HG03095 (cell line): ENCODE data around the gene PRDX5.
A peak's percentile ranks its signal among the peaks of the same experiment; 100 is the strongest.

Experiments
- ATAC-seq: cut with Tn5 transposase; IDR thresholded peaks from one replicate; pipeline ENCODE4 v1.9.1; 2021; ENCODE audit warnings: moderate library complexity; ENCODE audit not compliant: unreplicated experiment

PRDX5 gene

DNA sequence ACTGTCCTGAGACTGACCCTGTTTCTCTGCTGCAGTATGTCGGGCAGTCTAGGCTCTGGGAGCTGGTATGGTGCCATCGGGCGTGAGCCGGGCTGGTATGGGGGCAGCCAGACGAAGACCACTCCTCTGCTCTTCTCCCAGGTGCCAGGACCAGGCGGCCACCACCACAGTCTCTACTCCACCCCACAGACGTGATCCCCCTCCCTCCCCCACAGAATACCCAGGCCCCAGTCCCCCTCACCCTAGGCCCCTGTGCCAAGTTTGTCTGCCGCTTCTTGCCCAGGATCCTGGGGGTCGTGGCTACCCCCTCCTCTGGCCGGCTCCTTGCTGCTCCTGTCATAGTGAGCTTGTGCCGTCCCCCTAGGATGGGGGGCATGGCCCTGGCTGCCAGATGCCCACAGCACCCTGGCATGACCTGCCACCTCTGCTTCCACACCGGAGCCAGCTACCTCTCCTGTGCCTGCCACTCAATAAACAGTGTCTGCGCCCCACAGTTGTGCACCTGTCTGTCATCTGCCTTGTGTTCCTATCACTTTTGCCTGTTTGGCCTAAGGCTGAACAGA is 28.8 kb upstream of the PRDX5 start:
- no peak for ATAC-seq

DNA sequence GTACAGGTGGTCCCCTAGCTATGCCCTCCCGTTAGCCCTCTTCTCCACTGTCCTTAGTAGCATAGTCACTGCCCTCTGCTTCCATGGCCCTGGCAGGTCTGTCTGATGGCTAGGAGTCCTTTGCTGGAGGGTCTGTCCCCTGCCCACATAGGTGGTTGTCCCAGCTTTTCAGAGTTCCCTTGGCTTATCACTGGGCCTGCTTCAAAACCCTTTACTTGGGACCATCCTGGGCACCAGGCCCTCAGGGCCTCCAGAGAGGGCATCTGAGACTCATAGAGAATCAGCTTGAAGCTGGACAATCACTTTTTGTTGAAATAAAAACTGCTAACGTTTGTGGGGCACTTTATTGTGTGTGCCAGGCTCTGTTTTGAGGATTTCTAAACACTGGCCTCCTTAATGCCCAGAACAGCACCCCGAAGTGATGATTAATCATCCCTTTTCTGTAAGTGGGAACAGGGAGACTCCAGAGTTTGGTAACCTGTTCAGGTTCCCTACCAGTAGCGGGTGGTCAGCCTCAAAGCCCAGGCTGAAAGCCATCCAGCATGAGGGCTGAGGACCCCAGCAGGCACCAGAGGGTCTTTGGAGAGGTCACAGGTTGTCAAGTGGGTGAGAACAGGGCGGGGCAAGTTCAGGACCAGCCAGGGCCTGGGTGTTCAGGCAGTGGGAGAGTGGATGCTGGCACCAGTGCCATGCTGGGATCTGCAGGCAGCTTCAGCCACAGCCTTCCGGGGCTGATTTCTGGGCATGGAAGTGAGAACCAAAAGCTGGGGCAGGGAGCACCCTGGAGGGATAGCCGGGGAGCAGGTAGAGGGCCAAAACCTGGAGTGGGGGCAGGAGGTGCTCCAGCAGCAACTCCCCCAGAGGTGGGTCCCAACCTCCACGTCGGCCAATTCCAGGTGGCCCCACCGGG is 27.3 kb upstream of the PRDX5 start:
- no peak for ATAC-seq

DNA sequence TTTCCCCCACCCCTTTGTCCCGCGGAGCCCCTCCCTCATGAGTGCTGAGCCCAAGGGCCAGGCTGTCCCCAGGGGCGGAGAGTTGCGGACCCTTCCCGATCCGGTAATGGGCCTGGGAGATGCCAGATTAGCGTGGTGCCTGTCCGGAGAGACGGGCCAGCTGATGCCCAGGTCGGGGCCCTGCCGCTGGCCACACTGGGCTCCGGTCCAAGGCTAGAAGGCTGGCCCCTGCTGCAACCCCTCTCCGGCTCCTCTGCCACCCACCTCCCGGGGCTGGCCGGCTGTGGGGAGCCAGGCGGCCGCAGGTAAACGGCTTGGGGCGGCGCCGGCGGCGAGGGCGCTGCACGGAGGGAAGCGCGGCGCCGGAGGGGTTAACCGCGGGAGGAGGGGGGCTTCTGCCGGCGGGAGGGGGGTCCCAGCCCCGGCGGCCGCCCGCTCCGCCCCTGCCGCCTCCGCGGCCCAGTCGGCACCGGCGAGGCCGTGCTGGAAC is 26.6 kb upstream of the PRDX5 start, which contains the start of gene KCNK4:
Gene KCNK4, plus strand, starts transcription at position 41 of the 490 bp plus-strand sequence. CDS start 1,717 bp downstream, outside the sequence.
- ATAC-seq, result no peak

DNA sequence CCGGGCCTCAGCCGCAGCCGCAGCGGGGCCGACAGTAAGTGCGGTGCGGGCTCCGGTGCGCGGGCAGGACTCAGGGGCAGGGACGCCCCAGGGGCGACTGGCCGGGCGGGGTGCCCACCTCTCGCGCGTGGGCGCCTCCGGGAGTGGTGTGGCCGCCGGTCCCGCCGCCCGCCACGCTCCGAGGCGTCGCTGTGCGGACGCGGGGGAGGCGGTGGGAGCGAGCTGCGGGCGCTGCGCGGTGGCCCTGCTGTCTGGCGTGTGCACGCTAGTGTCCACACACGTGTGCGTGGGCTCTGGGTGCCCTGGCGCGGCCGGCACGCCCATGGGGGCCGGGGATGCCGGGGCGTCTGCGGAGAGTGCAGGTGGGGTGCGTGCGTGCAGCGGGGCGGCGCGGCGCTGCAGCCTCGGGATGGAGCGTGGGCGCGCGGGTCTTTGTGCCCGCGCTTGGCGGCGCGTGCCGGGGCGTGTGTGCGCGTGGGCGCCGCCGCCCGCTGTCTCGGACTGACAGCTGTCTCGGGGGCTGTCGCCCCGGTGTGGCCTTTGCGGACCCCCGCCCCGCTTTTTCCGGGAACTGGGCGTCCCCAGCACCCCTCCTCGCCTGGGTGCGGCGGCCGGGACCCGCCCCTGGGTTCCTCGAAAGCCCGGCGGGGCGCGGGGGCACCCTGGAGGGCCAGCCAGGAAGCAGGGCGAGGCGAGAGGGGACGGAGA is 26.0 kb upstream of the PRDX5 start:
- ATAC-seq, result no peak

DNA sequence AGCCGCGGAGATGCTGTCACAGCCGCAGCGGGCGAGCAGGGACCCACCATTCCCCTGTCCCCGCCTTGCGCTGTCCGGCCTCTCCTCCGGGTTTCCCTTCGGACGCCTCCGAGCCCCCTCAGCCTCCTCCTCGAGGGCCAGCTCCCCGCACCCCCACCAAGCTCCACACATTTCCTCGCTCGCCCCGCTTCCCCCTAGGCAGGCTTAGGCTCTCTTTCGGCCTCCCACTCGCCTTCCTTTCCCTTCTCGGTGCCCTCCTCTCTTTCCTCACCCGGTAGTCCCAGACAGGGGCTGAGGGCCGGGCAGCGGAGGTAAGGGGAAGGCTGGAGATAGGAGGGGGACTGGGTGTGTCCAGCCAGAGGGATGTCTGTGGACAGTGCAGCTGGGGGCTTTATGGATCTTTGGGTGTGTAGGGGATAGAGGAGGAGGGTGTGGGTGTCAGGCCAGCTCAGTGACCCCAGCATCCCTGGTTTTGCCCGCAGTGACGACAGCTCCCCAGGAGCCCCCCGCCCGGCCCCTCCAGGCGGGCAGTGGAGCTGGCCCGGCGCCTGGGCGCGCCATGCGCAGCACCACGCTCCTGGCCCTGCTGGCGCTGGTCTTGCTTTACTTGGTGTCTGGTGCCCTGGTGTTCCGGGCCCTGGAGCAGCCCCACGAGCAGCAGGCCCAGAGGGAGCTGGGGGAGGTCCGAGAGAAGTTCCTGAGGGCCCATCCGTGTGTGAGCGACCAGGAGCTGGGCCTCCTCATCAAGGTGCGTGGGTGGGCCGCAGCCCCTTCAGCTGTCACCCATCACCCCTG is 25.3 kb upstream of the PRDX5 start:
- no peak for ATAC-seq

DNA sequence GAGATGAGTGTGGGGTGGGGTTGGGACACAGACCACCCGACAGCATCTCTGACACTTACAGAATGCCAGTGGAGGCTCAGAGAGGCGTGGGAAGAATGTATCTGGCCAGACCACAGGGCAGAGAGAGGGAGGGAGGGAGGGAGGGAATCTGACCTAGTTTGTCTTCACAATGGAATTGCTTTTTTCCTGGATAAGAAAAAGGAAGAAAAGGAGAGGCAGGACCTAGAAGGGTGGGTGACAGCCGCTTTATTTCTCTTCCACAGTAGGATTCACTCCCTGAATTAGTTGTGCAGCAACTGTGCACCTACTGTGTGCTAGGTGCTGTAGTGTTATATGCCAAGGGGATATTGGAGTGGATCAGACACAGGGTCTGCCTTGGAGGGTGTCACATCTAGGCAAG is 23.1 kb upstream of the PRDX5 start:
- no peak for ATAC-seq

DNA sequence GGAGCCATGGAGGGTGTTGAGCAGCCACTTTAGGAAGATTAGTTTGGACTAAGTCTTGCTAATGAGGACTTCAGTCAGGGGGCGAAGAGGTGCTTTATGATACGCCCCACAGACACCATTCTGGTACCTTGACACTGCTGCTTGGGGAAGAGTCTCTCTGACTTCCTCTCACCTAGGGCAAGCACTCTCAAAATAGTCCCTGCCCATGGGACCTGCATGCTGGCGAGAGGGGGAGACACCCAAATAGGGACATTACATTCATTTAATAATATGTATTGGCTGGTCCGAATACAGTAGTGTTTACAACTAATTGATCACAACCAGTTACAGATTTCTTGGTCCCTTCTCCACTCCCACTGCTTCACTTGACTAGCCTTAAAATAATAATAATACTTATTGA is 22.2 kb upstream of the PRDX5 start:
- ATAC-seq, result no peak

DNA sequence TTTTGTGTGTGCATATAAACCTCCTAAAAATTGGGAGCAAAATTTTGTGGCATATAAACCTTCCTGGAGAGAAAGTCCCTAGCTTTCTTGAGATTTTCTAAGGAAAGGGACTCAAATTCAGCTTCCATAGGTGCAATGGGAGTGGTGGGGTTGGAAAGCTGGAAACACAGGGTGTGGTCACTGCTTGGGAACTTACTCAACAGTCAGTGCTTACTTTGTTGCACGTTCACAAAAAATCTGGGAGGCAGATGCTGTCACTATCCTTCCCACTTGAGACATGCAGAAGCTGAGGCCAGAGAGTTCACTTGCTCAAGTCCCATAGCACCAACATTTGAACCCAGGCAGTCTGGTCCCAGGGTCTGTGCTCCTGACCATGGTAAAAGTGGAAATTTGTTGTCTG is 21.7 kb upstream of the PRDX5 start:
- ATAC-seq, result no peak

DNA sequence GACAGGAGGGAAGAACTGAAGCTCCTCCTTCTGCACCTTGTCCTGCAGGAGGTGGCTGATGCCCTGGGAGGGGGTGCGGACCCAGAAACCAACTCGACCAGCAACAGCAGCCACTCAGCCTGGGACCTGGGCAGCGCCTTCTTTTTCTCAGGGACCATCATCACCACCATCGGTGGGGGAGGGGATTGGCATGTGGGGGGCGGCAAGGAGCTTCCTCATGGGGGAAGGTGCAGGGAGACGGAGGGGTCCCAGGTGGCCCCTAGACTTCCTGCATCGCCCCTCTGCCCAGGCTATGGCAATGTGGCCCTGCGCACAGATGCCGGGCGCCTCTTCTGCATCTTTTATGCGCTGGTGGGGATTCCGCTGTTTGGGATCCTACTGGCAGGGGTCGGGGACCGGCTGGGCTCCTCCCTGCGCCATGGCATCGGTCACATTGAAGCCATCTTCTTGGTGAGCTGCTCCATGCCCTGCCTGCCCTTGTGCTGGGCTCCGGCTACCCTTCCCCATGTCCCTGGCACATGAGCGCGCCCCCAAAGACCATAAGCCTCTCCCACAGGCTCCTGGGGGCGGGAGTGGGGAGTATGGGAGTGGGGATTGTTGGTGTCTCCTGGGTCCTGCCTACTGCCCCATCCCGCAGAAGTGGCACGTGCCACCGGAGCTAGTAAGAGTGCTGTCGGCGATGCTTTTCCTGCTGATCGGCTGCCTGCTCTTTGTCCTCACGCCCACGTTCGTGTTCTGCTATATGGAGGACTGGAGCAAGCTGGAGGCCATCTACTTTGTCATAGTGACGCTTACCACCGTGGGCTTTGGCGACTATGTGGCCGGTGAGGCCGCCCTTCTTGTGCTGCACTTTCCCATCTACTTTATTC is 20.9 kb upstream of the PRDX5 start:
- no peak for ATAC-seq

DNA sequence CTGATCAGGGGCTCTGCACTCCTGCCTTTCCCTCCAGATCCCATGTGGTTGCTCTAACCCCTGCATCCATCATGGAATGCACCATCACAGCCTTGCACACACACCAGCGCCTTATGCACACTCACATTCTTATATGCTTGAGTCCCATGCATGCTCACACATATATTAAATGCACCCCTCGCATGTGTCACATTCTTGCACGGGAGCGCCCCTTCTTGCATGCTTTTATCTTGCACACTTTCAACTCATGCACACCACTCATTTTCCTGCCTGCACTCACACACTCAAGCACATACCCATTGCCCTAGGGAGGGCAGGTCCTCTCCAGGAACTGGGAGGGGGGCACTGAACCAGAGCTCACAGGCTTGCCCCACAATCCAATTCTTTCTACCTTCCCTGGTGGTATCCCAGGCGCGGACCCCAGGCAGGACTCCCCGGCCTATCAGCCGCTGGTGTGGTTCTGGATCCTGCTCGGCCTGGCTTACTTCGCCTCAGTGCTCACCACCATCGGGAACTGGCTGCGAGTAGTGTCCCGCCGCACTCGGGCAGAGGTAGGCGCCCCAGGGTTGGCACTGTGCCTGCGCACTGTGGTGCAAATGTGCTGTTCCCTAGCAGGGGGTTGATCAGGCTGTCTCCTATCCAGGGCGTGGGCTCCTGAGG is 20.1 kb upstream of the PRDX5 start:
- no peak for ATAC-seq

DNA sequence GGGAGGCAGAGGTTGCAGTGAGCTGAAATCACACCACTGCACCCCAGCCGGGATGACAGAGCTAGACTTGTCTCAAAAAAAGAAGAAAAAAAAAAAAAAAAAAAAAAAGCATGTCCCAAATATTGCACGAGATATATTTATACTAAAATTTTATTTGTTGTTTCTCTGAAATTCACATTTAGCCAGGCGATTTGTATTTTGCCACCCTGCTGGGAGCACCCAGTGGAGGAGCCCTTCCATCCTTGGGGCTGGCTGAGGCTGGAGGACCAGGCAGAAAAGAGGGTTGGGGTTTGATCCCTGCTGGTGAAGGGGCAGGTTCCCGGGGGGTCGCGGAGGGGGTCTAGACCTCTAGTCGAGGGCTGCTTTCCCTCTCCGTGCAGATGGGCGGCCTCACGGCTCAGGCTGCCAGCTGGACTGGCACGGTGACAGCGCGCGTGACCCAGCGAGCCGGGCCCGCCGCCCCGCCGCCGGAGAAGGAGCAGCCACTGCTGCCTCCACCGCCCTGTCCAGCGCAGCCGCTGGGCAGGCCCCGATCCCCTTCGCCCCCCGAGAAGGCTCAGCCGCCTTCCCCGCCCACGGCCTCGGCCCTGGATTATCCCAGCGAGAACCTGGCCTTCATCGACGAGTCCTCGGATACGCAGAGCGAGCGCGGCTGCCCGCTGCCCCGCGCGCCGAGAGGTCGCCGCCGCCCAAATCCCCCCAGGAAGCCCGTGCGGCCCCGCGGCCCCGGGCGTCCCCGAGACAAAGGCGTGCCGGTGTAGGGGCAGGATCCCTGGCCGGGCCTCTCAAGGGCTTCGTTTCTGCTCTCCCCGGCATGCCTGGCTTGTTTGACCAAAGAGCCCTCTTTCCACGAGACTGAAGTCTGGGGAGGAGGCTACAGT is 18.7 kb upstream of the PRDX5 start:
- no peak for ATAC-seq

DNA sequence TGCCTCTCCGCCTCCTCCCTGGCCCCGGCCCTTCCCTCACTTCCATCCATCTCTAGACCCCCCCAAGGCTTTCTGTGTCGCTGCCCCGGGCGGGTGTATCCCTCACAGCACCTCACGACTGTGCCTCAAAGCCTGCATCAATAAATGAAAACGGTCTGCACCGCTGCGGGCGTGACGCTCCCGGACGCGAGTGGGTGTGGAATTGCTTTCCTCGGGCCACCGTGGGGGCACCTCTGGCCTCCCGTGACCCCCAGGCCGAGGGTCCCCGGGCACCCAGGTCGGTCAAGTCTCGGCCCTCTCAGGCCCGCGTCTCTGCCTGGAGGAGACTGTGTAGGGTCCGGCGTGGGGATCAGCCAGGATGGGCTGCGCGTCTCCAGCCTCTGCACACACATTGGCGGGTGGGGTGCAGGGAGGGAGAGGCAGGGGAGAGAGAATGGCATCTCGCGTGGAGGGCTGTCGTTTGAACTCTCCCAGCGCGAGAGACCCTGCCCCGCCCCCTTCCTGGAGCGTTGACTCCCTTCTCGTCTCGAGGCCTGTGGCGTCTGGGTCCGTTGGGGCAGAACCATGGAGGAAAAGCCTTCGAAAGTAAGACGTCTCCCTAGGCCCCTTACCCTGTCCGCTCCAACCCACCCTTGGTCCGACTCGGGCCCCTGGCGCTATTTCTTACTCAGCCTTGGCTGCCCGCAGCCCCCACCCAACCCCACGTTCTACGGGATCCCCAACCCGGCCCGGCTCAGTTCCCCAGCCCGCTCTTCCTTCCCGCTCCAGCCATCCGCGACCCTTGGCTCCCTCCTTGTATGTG is 17.9 kb upstream of the PRDX5 start, which contains the start of gene CATSPERZ:
Gene CATSPERZ, plus strand, starts transcription at position 512 of the 802 bp plus-strand sequence. Its CDS starts 53 bp downstream, at position 565.
- ATAC-seq, result no peak

DNA sequence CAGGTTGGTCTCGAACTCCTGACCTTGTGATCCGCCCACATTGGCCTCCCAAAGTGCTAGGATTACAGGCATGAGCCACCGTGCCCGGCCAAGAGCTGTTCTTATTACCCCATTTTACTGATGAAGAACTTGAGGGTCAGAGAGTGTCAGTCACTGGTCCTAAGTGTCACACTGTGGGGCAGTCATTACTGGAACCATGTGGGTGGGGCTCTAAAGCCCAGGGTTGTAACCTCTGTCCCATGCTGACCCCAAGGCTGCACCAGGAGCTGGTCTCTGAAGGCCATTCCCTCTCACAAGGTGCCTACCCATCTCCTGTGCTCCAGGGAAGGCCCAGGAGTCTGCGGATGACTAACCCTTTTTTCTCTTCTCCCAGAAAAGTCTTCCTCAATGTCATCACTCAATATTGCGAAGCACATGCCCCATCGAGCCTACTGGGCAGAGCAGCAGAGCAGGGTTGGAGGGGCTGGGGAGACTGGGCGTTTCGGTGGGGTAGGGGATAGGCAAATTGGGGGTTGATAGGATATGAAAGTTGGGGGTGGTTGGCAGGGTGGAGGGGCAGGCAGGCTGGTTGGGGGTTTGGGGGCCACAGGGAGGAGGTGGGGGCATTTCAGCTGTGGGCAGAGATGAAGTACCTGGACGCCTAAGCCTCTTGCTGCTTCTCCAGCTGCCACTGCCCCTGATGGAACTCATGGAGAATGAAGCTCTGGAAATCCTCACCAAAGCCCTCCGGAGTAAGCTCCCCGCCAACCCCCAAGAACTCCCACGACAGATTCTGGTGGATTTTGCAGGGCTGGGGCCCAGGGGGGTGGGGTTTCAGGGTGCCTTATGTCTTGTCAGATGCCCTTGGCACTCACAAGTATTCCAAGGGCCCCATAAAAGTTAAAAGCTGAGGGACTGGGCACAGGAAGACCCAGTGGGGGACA is 14.6 kb upstream of the PRDX5 start:
- no peak for ATAC-seq

DNA sequence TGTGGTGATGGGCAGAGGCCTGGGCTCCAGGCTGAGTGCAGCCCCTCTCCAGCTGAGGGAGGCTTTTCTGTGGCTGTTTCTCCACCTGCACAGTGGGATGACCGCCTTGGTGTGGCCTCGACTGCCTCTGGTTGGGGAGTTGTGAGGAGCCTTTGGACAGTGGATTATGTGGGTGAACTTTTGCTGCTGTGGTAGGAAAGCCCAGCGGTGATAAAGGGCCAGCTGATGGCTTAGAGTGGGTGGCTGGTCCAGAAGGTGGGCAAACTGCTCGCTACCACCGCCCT is 13.9 kb upstream of the PRDX5 start:
- ATAC-seq, result no peak

DNA sequence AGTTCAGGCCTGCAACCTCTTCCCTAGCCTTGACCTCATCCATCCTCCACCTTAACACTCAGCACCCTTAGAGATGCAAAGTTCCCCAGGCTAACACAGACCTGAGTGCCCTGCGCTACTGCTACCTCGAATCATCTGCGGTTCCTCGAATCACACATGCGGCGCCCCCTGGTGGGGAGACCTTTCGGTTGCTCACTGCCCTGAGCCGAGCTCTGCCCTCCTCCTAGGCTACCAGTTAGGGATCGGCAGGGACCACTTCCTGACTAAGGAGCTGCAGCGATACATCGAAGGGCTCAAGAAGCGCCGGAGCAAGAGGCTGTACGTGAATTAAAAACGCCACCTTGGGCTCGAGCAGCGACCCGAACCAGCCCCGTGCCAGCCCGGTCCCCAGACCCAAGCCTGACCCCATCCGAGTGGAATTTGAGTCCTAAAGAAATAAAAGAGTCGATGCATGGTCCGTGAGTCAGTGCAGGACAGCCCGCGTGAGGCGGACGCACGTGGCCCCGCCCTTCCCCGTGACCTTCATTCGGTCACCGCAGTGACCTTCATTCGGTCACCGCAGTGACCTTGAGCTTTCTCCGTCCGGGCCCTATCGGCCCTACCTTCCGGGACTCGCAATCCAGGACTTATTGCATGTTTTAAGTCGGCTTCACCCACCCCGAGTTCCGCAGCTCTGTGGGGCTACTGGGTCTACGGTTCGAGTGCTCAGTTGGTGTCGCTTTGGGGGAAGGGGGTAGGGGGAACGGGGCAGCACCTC is 13.4 kb upstream of the PRDX5 start:
- peak; percentile 13 for ATAC-seq
